SW480 (cell line): ENCODE results near the gene PLCH1.

Experiments
- DNase-seq: peaks from one replicate; pipeline ENCODE4 v3.0.0-alpha.2; 2016; ENCODE audit warnings: low spot score

The PLCH1 gene

DNA sequence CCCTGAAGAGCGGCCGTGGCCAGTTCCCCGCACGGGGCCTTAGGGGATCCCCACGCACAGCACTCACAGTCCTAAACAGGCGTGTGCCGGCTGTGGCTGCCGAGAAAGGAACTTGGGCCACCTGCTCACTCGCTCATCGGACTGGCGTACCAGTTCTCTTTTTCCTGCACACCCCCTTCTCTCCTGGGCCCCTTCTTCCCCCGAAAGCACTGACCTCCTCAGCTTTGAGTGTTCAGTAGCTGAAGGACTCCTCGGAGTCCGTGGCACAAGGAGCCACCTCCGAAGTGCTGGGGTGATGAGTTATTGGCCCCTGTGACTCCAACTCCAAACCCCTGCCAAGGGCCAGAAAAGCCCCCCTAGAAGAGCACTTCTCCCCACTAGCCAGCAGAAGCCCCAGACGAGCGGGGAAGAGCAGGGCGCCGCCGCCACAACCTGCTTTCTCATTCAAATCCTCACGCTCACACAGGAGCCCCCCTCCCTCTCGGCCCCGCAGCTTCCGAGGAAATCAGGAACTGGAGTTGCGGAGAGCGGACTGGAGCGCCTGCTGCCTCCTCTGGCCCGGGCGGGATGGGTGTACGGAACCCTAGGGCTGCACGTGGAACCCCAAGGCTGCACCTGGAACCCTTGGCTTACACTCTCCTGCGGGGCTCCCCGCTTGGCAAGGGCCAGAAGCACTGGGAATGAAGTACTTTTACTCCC, at the start of gene PLCH1:
PLCH1 (minus strand) TSS at position 446 of the 699 bp plus-strand sequence. CDS start 40,847 bp downstream, outside the sequence.
- peak; percentile 67 for DNase-seq

GRCh38 chr3:155792532-155792931, 47.7 kb upstream of the PLCH1 start:
- no peak for DNase-seq

- no peak for DNase-seq
These were observed 46.3 kb upstream of the PLCH1 start for GRCh38 chr3:155791190-155791589.

DNA sequence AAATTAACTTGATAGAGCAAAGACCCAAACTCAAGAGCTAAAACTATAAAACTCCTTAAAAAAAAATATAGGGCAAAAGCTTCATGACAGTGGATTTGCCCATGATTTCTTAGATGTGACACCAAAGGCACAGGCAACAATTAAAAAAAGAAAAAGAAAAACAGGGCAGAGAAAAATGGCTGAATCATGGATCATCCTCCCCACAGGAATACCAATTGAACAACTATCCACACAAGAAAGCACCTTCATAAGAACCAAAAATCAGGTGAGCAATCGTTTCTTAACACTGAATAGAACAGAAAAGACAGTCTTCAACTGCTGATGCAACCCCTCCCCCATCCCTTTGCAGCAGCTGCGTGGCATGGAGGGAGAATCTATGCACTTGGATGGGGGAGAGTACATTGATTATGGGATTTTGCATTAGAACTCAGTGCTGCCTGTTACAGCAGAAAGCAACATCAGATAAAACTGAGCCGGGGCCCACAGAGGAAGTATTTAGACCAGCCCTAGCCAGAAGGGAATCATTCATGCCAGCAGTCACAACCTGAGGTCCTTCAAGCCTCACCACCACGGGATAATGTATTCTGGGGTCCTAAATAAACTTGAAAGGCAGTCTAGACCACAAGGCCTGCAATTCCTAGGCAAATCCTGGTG, 45.5 kb upstream of the PLCH1 start:
- DNase-seq, result no peak

- DNase-seq, result no peak
These were observed 40.9 kb upstream of the PLCH1 start for GRCh38 chr3:155785662-155786295.

GRCh38 chr3:155782390-155782953, 37.6 kb upstream of the PLCH1 start:
- no peak for DNase-seq

DNA sequence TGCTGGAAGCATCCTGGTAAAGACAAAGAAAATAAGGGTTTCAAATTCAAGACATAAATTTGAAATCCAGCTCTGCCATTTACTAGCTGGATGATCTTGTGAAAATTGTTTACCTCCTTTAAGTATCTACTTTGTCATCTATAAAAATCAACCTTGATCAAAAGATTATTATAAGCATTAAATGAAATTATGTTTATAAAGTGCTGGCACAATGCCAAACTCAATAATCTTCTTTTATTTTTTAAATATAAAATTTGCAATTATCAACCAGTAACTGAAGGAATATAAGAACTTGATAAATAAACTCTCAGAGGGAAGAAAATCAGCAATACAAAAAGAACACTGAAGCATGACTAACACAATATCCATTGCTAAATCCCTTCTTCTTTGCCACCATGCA, 35.4 kb upstream of the PLCH1 start:
- no peak for DNase-seq

- no peak for DNase-seq
These were observed 33.6 kb upstream of the PLCH1 start for GRCh38 chr3:155778462-155778861.

DNA sequence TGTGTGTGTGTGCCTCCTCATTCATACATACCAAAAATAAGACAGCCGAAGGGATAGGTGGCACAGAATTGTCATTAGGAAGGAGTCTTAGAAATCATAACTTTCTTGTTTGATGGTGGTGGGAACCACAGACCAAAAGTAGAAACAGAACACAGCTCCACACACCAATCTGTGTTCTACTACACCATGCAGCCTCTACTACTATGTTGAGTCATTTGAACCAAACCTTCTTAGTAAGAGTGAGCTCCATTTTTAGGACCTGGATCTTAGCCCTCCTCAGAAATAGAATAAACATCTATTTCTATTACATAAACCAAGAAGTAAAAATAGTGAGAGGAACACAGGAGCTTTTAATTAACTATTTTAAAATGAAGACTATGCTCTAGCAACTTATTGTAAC, 27.9 kb upstream of the PLCH1 start:
- no peak for DNase-seq

DNA sequence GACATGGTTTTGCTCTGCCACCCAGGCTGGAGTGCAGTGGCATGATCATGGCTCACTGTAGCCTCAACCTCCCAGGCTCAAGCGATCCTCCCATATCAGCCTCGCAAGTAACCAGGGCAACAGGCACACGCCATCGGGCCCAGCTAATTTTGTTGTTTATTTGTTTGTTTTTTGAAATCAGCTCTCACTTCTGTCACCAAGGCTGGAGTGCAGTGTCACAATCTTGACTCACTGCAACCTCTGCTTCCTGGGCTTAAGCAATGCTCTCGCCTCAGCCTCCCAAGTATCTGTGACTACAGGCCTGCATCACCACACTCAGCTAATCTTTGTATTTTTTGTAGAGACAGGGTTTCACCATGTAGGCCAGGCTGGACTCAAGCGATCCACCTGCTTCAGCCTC, 26.3 kb upstream of the PLCH1 start:
- no peak for DNase-seq

GRCh38 chr3:155766206-155766605, 21.3 kb upstream of the PLCH1 start:
- DNase-seq, result no peak

DNA sequence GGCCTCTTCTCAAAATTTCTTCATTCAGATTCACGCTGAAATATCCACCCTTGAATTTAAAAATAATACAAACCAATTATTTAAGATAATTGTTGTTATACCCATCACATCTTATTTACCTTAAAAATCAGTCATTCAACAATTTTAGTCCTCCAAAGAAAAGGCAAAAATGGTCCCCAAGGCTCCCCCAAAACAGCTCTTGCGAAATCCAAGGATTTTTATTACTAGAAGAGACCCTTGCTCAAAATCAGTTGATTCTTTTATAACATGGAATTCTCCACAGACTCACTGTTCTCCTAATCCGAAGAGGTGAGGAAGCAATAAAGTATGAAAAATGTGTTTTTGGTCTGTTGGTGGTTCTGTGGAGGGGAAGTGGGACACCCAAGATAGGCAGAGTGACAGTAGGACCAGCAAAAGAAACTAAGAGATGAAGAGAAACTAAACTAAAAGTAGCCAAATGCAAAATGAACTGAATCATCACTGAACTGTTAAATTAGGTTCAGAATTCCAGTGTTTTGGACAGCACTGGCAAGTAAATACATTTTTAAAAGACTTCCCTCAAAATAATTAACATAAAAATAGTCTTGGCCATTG, 19.1 kb upstream of the PLCH1 start:
- DNase-seq, result no peak

DNA sequence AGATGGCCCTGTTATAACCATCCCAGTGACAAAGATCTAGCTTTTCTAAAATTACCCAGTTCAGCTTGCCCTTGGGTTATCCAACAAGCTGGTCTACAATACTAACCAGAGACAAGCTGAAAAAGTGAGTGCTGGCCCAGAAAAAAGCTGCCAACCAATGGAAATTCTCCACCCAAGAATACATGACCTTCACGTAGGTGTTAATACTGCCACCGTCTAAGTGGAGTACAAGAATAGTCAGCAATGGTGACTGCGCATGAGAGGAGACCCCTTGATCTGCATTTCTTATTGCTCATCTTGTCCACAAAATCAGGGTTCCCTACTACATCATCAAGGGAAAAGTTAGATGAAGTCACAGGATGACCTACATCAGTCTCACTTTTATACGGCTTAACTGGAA, 15.8 kb upstream of the PLCH1 start:
- DNase-seq, result no peak

DNA sequence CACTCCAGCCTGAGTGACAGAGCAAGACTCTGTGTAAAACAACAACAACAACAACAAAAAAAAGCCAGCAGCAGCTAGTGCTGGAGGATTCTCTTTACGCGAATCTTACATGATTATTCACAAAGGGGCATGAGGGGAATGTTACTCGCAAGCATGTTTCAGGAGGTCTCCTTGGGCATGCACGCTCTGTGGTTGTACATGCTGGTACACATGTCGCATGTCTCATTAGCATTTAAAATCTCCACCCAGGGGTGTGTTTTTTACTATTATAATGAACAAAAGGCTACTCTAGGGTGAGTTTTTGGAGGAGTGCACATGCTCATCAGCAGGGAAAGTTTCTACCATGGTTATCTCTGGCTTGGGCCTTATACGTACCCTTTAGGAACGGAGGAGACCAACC, 12.7 kb upstream of the PLCH1 start:
- no peak for DNase-seq

DNA sequence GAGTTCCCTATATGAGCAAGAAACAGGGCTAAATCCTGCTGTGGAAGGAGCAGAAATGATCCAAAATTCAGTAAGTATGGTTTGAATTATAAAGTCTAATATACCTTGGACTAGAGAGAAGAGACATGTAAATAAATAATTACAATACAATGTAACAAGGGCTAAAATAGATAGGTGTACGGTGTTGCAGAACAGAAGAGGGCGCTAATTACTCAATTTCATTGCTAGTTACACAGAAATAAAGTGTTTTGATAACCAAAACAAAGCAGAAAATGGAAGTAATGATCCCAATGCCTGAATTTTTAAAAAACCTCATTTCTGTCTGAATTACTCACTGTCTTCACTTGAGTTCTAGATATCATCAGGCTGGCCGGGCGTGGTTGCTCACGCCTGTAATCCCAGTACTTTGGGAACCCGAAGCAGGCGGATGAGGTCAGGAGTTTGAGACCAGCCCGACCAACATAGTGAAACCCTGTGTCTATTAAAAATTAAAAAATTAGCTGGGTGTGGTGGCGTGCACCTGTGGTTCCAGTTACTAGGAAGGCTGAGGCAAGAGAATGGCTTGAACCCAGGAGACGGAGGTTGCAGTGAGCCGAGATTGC, 8.3 kb upstream of the PLCH1 start:
- peak; percentile 58 for DNase-seq

GRCh38 chr3:155748611-155749365, 3.9 kb upstream of the PLCH1 start:
- DNase-seq, result no peak

GRCh38 chr3:155747946-155748290, 3.0 kb upstream of the PLCH1 start:
- DNase-seq, result no peak

DNA sequence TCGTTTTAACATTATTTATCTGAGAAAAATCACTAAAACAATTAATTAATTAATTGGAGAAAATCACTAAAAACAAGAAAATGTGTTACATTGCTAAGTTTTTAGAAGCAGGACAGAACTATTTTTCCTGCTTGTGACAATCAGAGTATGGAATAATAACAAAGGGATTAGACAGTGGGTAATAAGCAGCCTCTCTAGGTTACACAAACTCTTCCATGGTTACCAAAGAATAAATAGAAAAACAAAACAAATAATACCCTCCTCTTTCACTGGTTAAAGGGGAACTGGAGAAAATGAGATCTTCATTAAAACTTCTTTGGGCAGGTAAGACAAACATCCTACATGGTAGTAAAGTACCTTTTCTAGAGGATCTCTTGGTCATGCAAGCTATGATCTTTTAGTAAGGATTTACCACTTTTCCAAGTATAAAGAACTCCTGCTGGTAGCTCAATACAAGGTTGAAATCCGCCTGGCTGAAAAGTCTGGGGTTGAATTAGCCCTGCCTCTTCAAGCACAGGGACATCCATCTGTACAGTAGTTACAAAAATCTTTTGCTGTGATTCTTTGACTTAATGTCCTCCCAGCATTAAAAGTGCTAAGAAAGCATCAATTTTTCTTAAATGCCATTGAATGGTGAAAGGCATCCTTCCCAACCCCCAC, 2.5 kb upstream of the PLCH1 start:
- DNase-seq, result no peak

DNA sequence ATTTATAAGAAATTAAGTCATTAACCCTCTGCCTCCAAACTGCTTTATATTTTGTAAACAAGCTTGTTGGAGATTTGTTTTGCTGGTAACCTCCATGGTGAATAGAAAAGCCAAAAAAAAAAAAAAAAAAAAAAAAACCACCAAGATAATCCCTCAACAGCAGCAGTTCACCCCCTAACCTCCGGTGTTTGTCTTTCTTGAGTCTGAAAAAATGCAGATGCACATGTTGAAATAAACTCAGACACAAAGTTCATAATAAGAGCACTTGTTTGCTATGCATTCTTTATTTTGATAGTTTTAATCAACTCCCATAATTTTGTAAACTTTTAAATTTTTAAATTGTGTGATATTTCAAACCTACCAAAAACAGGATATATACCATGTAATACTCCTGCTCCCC, 1.8 kb upstream of the PLCH1 start:
- DNase-seq, result no peak

GRCh38 chr3:155745795-155746550, 1.1 kb upstream of the PLCH1 start:
- no peak for DNase-seq
